GM12873 (cell line): ENCODE data around the gene CNBD2.

Source experiments
- CTCF ChIP-seq: IDR thresholded peaks from 2 replicates; pipeline ENCODE4 v1.5.1; 2012; ENCODE audit warnings: low read depth, mild to moderate bottlenecking, moderate library complexity, low read length, control low read depth; ENCODE audit not compliant: insufficient read depth; ENCODE audit errors: missing control alignments

CNBD2 gene

DNA sequence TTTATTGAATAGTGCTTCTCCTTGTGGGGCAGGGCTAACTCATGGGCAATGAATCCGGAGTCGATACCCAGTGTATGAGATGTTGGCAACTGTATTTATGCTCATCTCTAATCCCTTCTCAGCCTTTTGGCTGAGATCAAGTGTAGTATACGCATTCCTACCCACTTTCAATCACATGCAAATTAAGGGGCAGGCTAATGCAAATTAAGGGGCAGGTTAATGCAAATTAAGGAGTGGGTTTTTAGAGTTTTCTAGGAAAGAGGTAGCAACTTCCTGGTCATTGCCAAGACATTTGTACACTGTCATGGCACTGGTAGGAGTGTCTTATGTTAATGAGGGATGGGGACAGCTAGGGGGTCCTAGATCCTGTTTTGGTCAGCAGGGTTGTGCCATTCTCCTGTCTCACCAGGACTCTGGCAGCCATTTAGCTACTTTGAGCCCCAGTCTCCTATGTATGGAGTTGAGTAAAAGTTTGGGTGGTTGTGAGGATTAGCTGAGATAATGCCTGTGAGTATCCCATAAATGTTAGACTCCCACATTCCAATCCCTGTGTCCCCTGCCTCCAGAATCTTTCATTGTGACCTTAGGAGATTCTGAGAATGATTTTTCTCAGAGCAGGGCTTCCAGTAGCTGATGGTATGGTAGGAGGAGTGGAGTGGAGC is at the start of gene CNBD2:
Gene CNBD2 (plus strand): TSS at position 612 of the 662 bp plus-strand sequence. CDS start 173 bp downstream, outside the sequence.
- no peak for TF ChIP-seq CTCF

GRCh38 chr20:35920523-35920922 is 47.9 kb upstream of the CNBD2 start:
- TF ChIP-seq CTCF = no peak

- no peak for TF ChIP-seq CTCF
Measured at GRCh38 chr20:35929301-35929700, 39.1 kb upstream of the CNBD2 start.

DNA sequence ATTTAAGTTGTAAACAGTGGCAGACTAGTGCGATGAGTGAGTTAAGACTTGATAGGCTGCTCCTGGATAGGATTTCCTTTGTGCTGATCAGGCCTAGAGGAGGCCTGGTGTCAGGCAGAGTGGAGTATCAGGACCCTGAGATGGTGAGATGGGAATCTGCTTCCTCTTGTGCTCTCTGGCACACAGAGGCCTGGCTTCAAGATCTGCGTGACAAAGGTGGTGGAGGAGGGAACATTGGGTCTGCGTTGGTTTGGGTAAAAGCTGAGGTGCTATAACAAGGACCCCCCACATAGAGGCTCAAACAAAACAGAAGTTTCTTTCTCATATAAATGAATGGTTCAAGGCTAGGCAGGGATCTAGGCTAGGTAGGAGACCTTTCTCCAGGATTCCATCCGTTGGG is 34.3 kb upstream of the CNBD2 start:
- TF ChIP-seq CTCF = no peak

DNA sequence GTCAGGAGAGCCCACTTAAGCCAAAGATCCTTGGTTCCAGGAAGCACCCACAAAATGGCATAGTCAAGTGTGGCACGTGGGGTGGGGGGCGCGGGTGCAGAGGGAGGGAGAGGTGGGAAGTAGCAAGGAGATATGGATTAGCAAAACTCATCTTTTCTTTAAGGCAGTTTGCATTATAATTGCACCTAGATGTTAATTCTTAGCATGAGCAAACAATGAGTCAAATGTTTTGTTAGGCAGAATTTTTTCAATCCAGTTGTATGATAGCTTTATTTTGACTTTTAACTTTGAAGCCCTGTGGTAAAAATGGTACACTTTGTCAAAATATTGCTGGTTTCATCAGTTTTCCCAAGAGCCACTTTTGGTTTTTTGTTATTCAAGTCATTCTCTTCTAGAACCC is 29.1 kb upstream of the CNBD2 start:
- no peak for TF ChIP-seq CTCF

DNA sequence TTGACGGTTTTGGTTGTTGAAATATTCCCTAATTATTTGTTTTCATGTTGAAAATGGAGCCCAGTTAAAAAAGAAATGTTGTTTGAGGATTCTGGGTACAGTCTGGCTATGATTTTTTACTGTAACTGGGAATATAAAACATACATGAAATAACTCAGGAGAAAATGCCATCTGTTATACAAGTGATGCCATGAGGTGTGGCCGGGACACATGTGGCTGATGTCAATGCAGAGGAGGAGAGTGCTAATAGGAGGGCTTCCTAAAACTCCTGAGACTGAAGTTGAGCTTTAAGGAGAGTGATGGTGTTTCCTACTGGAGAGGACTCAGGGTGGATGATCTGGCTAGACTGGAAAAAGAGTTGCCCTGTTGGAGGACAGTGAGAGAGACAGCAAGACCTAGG is 26.8 kb upstream of the CNBD2 start:
- no peak for TF ChIP-seq CTCF

- TF ChIP-seq CTCF = no peak
Measured at GRCh38 chr20:35942243-35942642, 26.1 kb upstream of the CNBD2 start.
